ENCODE data around the gene CTNNB1.

Gene CTNNB1

GRCh38 chr3:41241800-41242571 is 42.7 kb downstream of the CTNNB1 start:
- peaks cover 43% of the 10 kb centered on the region for H3K36me3 ChIP-seq (ENCODE audit: low read depth)
- no peaks in the 10 kb centered on the region for H3K4me1 ChIP-seq (ENCODE audit: insufficient read depth, poor library complexity, severe bottlenecking)
- no peak overlapping the region for H3K4me3 ChIP-seq (ENCODE audit: severe bottlenecking)
- no peak for TF ChIP-seq CTCF (IDR thresholded peaks at IDR 0.05; ENCODE audit: poor library complexity, severe bottlenecking)
- H3K27ac ChIP-seq (ENCODE audit: poor library complexity, severe bottlenecking), result no peak overlapping the region
- H3K9me3 ChIP-seq (ENCODE audit: severe bottlenecking), result no peaks in the 10 kb centered on the region
- DNase-seq (ENCODE audit: low spot score), result no peak
- H3K27me3 ChIP-seq (ENCODE audit: insufficient read depth, poor library complexity, severe bottlenecking), result no peaks in the 10 kb centered on the region
- no peak for ATAC-seq (ENCODE audit: low read depth)

GRCh38 chr3:41243183-41243582 is 43.9 kb downstream of the CTNNB1 start:
- peaks cover 31% of the 10 kb centered on the region for H3K36me3 ChIP-seq (ENCODE audit: low read depth)
- no peak for TF ChIP-seq CTCF (IDR thresholded peaks at IDR 0.05; ENCODE audit: poor library complexity, severe bottlenecking)
- H3K27ac ChIP-seq (ENCODE audit: poor library complexity, severe bottlenecking), result no peak overlapping the region
- H3K4me3 ChIP-seq (ENCODE audit: severe bottlenecking), result no peak overlapping the region
- H3K27me3 ChIP-seq (ENCODE audit: insufficient read depth, poor library complexity, severe bottlenecking), result no peaks in the 10 kb centered on the region
- H3K9me3 ChIP-seq (ENCODE audit: severe bottlenecking), result no peaks in the 10 kb centered on the region
- no peak for DNase-seq (ENCODE audit: low spot score)
- H3K4me1 ChIP-seq (ENCODE audit: insufficient read depth, poor library complexity, severe bottlenecking), result no peaks in the 10 kb centered on the region
- no peak for ATAC-seq (ENCODE audit: low read depth)

DNA sequence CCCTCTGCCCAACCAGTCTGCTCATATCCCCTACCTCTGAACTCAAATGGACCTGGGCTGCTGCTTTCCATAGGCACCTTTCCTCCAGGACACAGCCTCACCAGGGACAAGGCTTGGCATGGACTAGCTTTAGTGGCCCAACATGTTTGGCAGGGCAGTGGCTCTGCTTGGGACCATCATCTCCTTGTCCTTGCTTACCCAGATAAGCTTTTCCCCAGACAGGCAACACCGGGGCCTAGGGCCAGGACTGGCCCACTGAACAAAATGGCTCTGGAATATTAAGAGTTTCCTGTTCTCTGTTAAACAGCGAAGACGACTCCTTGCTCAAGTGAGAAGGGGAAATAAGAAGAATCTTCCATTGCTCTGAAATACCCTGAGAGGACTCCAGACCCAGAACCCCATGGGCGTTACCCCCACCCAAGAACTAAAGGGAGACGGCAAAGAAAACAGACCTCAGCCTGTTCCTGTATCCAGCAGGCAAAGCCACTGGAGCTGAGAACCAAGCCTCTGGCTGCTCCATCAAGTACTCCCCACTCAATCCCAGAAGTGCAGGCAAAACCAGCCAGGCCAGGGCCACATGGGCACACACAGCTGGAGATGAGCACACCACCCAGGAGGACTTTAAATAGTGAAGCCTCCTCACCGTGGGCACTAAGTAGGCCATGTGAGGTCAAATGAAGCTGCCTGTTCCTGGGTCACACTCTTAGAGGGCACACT is 45.5 kb downstream of the CTNNB1 start:
- Histone ChIP-seq H3K4me1 (ENCODE audit: insufficient read depth, poor library complexity, severe bottlenecking) (no peaks in the 10 kb centered on the region), H3K9me3 (ENCODE audit: severe bottlenecking) (no peaks in the 10 kb centered on the region), H3K27ac (ENCODE audit: poor library complexity, severe bottlenecking) (no peak overlapping the region), H3K36me3 (ENCODE audit: low read depth) (peaks cover 16% of the 10 kb centered on the region), H3K27me3 (ENCODE audit: insufficient read depth, poor library complexity, severe bottlenecking) (no peaks in the 10 kb centered on the region), H3K4me3 (ENCODE audit: severe bottlenecking) (no peak overlapping the region)
- no peak for DNase-seq (ENCODE audit: low spot score)
- ATAC-seq (ENCODE audit: low read depth), result peak; percentile 15; the same call in 2 of the 3 replicates
- TF ChIP-seq CTCF (IDR thresholded peaks at IDR 0.05; ENCODE audit: poor library complexity, severe bottlenecking), result no peak

DNA sequence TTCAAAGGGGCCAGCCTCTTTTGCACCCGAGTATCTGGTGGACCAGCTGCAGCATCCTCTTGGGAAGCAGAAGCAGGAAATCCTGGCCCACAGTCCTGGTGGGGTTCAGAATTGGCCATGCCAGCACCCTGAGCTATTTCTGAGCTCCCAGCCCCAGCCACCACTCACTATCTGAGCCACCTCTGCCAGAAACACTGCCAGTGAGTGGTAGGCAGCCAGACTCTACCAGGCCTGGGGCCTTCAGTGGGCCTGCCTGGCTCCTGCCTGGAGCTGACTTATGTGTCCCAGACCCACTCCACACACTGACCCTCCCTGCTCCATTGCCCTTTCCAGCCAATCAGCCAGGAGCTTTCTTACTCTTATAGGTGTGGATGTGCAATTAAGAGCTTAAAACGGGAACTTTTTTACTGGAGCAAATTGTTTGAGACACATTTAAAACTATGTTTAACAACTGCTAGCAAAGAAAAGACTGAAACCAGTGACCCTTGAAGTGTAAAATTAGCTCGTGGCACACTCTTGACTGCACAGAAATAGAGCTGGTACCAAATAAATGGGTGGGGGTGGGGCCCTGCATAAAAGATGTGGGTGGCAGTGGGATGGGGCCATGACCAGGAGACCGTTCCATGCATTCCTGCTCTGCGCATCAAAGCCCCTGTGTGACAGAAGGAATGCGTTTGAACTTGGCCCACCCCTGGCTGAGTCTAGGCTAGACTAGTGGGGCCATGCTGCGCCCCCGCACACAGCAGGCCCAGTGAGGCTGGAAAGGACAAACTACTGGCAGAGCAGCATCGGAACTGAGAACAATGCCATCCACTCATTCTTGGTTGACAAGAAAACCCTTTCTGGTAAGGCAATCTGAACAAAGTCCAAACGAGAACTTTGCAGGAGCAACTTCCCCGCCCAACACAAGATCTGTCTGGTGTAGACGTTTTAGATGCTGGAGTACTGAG is 48.0 kb downstream of the CTNNB1 start:
- DNase-seq (ENCODE audit: low spot score) (no peak), ATAC-seq (ENCODE audit: low read depth) (no peak)
- H3K9me3 ChIP-seq (ENCODE audit: severe bottlenecking), result no peaks in the 10 kb centered on the region
- TF ChIP-seq CTCF (IDR thresholded peaks at IDR 0.05; ENCODE audit: poor library complexity, severe bottlenecking), result no peak
- no peak overlapping the region for H3K27ac ChIP-seq (ENCODE audit: poor library complexity, severe bottlenecking)
- no peaks in the 10 kb centered on the region for H3K27me3 ChIP-seq (ENCODE audit: insufficient read depth, poor library complexity, severe bottlenecking)
- H3K4me3 ChIP-seq (ENCODE audit: severe bottlenecking), result no peak overlapping the region
- no peaks in the 10 kb centered on the region for H3K36me3 ChIP-seq (ENCODE audit: low read depth)
- no peaks in the 10 kb centered on the region for H3K4me1 ChIP-seq (ENCODE audit: insufficient read depth, poor library complexity, severe bottlenecking)

Measured in RWPE2 (cell line).